ENCODE data around the gene ASAP3. TPM values are rescaled to one million over a fixed set of nuclear protein-coding genes. Genes with fewer than 3 reads are reported as not detected.

ASAP3 gene
- total RNA-seq, 2 donors from 2014 or later: 37.8 to 51.4 TPM

- intact Hi-C loops (cut with DNase I): no loop called here
- no peak for DNase-seq (ENCODE audit: low spot score)
Measured at GRCh38 chr1:23462766-23463165, 21.2 kb downstream of the ASAP3 start.

- DNase-seq (ENCODE audit: low spot score): no peak
- intact Hi-C loops (cut with DNase I): no loop called here
Measured at GRCh38 chr1:23461050-23461449, 22.9 kb downstream of the ASAP3 start.

- intact Hi-C loops (cut with DNase I): no loop called here
- DNase-seq (ENCODE audit: low spot score): no peak
Measured at GRCh38 chr1:23460519-23460918, 23.5 kb downstream of the ASAP3 start.

GRCh38 chr1:23459338-23459757 is 24.6 kb downstream of the ASAP3 start:
- DNase-seq (ENCODE audit: low spot score): no peak
- intact Hi-C loops (cut with DNase I): no loop called here

GRCh38 chr1:23456226-23456625 is 27.8 kb downstream of the ASAP3 start:
- intact Hi-C loops (cut with DNase I): no loop called here
- no peak for DNase-seq (ENCODE audit: low spot score)

GRCh38 chr1:23453455-23454000 is 30.5 kb downstream of the ASAP3 start:
- DNase-seq (ENCODE audit: low spot score): no peak
- intact Hi-C loops (cut with DNase I): no loop called here

- intact Hi-C loops (cut with DNase I): loop anchor here in 1 of 2 donors (1.0 kb wide), 1 partner anchor 12 kb away; no protein-coding TSS in a partner anchor
- DNase-seq (ENCODE audit: low spot score): peak; percentile 77
Measured at GRCh38 chr1:23452011-23452411, 32.0 kb downstream of the ASAP3 start.

GRCh38 chr1:23451441-23451840 is 32.5 kb downstream of the ASAP3 start:
- peak; percentile 17 for DNase-seq (ENCODE audit: low spot score)

GRCh38 chr1:23450894-23451293 is 33.1 kb downstream of the ASAP3 start:
- DNase-seq (ENCODE audit: low spot score): peak; percentile 35
- intact Hi-C loops (cut with DNase I): no loop called here

More at GRCh38 chr1:23451441-23451840, 32.5 kb downstream of the ASAP3 start:
- intact Hi-C loops (cut with DNase I): no loop called here

- intact Hi-C loops (cut with DNase I): no loop called here
- no peak for DNase-seq (ENCODE audit: low spot score)
Measured at GRCh38 chr1:23449958-23450357, 34.0 kb downstream of the ASAP3 start.

- intact Hi-C loops (cut with DNase I): no loop called here
- no peak for DNase-seq (ENCODE audit: low spot score)
Measured at GRCh38 chr1:23449306-23449705, 34.7 kb downstream of the ASAP3 start.

GRCh38 chr1:23448846-23449245 is 35.1 kb downstream of the ASAP3 start:
- intact Hi-C loops (cut with DNase I): no loop called here
- no peak for DNase-seq (ENCODE audit: low spot score)

GRCh38 chr1:23446661-23447310 is 37.2 kb downstream of the ASAP3 start:
- intact Hi-C loops (cut with DNase I): no loop called here
- DNase-seq (ENCODE audit: low spot score): peak; percentile 50

- DNase-seq (ENCODE audit: low spot score): peak; percentile 76
- intact Hi-C loops (cut with DNase I): no loop called here
Measured at GRCh38 chr1:23444596-23445390, 39.2 kb downstream of the ASAP3 start.

- peak; percentile 89 for DNase-seq (ENCODE audit: low spot score)
- intact Hi-C loops (cut with DNase I): no loop called here
Measured at GRCh38 chr1:23444104-23444533, 39.9 kb downstream of the ASAP3 start.

GRCh38 chr1:23442751-23443150 is 41.2 kb downstream of the ASAP3 start:
- no peak for DNase-seq (ENCODE audit: low spot score)
- intact Hi-C loops (cut with DNase I): no loop called here

GRCh38 chr1:23441446-23442148 is 42.4 kb downstream of the ASAP3 start:
- intact Hi-C loops (cut with DNase I): no loop called here
- no peak for DNase-seq (ENCODE audit: low spot score)

GRCh38 chr1:23438545-23438944 is 45.4 kb downstream of the ASAP3 start:
- intact Hi-C loops (cut with DNase I): no loop called here
- DNase-seq (ENCODE audit: low spot score): peak; percentile 60

- intact Hi-C loops (cut with DNase I): no loop called here
- peak; percentile 71 for DNase-seq (ENCODE audit: low spot score)
Measured at GRCh38 chr1:23437355-23437664, 46.7 kb downstream of the ASAP3 start.
